G401.6 (cell line): ENCODE results near the gene NR3C2.

ENCODE experiments used
- FAIRE-seq: peaks from 2 replicates; lab custom pipeline; 2012; peaks lifted over from hg19 to GRCh38; lab: Jason Lieb, UNC

The NR3C2 gene

GRCh38 chr4:148069895-148070178, 372.4 kb downstream of the NR3C2 start:
- no peak for FAIRE-seq

GRCh38 chr4:148069086-148069894, 372.9 kb downstream of the NR3C2 start:
- FAIRE-seq, result no peak

GRCh38 chr4:148068065-148068911, 373.9 kb downstream of the NR3C2 start:
- no peak for FAIRE-seq

DNA sequence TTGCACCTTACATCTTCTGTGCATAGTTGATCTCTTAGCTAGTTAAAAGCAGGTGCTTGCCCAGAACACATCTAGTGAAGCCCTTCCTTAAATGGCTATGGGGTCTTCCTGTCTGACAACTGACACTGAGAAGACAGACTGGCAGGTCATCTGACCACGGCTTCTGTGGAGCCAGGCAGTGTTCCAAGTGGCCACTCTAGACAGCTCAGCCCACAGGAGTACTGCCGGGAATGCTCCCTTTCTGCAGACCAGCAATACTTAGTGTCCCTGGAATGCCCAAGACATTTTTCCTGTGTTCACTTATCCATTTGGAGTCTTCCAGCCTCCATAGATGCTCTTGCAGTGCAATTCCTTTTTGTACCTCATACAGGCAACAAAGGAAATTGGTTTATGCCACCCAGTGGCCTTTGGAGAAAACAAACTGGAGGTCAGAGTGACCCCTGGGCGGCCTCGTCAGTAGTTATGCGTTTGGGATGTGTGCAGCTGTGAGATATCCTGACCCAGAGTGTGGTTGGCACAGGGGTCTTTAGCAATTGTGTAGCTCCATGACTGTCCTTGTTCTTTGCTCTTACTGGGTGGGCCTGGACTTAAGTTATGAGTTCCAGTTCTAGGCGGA, 374.8 kb downstream of the NR3C2 start:
- FAIRE-seq, result no peak

DNA sequence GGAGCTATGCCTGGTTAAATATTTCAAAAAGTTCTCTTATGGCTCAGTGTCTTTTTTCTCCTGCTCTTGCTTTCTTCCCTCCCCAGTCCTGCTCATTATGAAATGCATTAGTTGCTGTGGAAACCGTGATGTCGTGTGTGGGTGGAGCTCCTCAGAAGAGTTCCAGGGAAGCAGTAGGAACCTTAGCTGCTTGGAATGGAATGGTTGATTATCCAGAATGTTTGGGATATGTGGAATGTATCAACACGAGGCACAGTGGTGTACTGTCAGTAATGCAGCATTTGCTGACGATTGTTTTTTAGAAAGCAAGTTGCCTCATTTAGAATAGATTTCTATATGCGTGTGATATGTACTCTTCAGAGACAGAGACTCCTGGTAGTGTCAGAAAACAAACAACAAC, 377.1 kb downstream of the NR3C2 start:
- no peak for FAIRE-seq

- no peak for FAIRE-seq
These were observed 377.8 kb downstream of the NR3C2 start for GRCh38 chr4:148064451-148064850.

- no peak for FAIRE-seq
These were observed 379.8 kb downstream of the NR3C2 start for GRCh38 chr4:148062301-148062950.

- no peak for FAIRE-seq
These were observed 380.4 kb downstream of the NR3C2 start for GRCh38 chr4:148061795-148062194.

DNA sequence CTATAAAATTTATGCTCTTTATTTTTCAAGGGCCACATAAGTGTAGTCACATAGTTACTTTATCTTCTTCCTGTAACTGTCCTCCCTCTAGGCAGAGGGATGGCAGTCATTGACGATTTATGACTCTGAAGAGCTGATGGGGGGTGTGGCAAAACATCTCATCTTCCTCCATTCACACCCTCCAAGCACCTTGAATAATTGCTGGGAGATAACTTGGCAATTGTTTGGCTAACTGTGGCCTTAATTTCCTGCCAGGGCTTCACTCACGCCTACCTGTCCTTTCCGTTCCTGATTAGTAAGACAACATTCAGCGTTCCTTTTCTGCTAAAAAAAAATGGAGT, 381.1 kb downstream of the NR3C2 start:
- no peak for FAIRE-seq

DNA sequence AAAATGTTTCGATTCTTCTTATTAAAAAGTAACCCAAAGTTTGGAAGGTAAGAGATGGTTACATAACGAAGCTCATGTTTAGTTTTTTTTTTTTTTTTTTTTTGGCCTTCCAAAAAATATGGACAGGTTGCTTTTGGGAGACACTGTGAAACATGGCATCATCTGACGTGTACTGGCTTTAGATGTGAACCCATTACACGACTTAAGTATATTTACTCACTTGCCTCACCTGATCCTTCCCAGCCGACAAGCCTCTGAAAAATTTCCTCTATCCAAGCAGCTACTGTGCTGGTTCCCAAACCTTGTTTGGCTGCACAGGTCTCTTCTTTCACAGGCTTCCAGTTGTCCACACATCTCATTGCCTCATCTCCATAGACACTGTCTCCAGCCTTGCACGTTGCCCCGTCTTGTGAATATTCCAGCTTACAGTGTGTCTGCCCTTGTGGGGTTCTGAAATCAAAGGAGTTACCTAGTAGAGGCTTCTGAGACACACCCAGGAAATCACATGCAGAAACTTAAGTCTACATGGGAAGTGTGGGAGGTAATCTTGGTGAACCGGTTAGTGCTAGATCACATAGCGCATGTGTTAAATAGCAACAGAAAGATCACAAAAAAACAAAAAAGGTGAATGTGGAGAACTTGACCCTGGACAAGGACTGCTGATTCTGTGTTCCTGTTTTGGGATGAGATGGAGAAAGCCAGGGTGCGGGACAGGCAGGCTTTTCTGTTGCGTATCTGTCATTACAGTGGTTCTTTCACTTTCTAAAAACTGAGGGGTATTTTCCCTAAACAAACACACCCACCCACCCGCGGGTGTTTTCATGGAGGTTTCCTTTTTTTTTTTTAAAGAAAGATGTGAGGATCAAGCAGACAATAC, 381.7 kb downstream of the NR3C2 start:
- FAIRE-seq, result no peak

DNA sequence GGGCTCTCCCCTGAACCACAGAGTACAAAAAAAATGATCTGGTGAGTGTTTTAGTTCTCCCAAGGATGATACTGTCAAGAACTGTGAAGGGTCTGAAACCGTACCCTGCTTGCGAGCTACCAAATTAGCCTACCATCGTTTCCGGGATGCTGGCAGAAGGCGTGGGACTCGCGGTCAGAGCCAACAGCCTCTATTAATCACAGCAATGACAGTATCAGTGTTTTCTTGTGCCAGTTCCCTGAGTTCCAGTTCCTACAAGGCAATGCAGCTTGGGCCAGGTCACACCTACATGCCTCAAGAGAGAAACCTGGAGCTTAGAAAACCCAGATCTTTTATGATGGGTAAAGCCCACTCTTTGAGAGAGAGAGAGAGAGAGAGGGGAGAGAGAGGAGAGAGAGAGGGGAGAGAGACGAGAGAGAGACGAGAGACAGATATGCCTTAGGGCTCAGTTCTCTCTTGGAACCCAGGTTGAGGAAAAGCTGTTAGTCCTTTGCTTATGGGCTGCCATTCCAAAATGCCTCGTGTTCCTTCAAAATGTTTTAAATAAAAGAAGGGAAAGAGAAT, 382.5 kb downstream of the NR3C2 start:
- FAIRE-seq, result no peak

- FAIRE-seq, result no peak
These were observed 384.0 kb downstream of the NR3C2 start for GRCh38 chr4:148057984-148058859.

GRCh38 chr4:148057516-148057915, 384.7 kb downstream of the NR3C2 start:
- FAIRE-seq, result no peak

GRCh38 chr4:148056879-148057278, 385.3 kb downstream of the NR3C2 start:
- no peak for FAIRE-seq

GRCh38 chr4:148055844-148056243, 386.4 kb downstream of the NR3C2 start:
- FAIRE-seq, result no peak

DNA sequence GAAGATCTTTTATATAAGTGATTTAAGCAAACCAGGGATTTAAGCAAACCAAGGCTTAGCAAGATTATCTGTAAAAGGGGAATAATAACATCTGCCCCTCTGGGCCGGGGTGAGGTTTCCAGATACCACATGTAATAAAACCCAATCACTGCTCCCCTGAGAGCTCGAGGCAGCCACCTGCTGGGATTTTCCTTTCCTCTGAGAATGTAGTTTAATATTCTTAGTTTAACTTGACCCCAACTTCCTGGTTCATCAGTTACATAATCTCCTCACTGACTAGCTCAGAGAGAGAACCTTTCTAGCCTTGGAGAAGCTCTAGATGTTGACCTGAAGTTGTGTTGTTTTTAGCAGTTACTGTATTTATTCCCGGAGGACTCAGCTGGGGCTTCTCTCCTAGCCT, 387.9 kb downstream of the NR3C2 start:
- FAIRE-seq, result no peak

DNA sequence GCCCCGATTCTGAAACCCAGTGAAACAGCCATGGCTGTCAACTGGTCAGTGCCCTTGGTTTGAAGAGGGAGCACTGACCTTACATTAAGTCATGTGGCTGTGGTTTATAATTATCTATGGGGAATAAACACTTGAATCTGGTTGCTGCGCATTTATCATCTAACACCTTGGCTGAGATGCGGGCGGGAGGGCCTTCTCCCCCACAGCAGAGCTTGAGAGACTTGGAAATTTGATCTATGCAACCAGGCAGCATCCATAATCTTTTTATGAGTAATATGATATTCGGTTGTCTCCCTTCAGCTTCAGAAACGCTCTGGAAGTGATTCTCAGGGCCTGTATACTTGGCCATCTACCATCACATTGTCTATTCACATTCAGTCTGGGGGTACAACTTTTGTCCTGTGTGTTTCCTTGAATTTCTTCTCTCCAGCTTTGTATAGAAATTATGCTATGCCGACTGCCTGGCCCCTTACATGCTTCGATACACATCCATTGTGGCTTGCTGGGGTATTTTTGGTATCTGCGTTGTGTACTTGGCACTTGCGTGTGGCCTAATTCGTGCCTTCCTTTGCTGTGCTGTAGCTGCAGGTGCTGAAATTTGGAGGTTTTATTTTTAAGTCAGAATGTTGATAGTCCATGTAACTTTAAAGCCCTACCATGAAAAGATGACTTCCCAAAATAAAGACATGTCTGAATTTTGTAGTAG, 388.8 kb downstream of the NR3C2 start:
- no peak for FAIRE-seq

- no peak for FAIRE-seq
These were observed 389.8 kb downstream of the NR3C2 start for GRCh38 chr4:148052448-148052847.

DNA sequence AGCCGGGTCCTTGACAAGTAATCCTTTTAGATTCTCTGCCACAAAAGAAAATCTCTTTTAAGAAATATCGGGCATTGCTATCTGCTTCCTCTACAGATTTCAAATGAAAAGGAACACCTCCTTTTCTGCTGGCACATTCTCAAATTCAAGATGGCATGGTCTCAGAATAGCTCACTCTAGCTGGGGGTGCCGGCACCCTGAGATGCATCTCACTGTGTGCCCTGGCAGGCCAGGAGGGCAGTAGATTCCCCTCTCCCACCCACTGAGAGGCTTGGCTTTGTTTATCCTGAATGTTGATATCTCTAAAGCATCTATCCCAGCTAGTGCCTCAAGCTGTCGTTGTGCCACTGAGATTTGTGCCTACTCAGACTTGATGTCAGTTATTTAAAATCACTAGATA, 390.8 kb downstream of the NR3C2 start:
- FAIRE-seq, result no peak

DNA sequence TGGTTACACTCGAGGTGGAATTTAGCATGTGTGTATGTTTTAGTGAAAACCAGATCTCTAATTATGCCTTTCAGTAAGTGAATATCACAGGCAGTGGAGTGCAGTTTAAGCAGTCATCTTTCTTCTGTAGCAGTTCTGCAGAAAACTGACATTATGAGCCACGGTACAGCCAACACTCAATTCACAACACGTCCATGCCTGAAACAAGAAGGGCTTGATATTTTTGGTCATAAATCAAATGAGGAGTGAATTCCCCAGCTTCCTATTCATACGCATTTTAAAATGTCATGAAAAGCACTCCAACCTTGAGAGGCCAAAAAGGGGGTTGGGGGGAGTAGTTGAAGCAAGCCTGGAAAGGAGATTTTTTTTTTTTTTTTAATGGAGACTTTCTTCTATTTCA, 393.6 kb downstream of the NR3C2 start:
- FAIRE-seq, result no peak
